KMS-11 (cell line): ENCODE data around the gene SMARCA4.

Experiments used
- H2AFZ ChIP-seq: fragments of 200-600 bp; sonication (generic); 2 replicates; pipeline ENCODE4 v1.6.1; 2016; ENCODE audit warnings: antibody characterized with exemption, mixed run types, low read depth
- H3K27ac ChIP-seq: fragments of 200-600 bp; sonication (generic); 2 replicates; pipeline ENCODE4 v1.6.1; 2016; ENCODE audit warnings: mild to moderate bottlenecking, mixed run types
- H3K27me3 ChIP-seq: fragments of 200-600 bp; sonication (generic); 2 replicates; pipeline ENCODE4 v1.6.1; 2017; ENCODE audit warnings: mild to moderate bottlenecking, low read depth, mixed run types, moderate library complexity; ENCODE audit not compliant: insufficient read depth
- H3K36me3 ChIP-seq: fragments of 200-600 bp; sonication (generic); 2 replicates; pipeline ENCODE4 v1.6.1; 2017; ENCODE audit warnings: mild to moderate bottlenecking, mixed run types; ENCODE audit not compliant: insufficient read depth
- H3K4me1 ChIP-seq: fragments of 200-600 bp; sonication (generic); 2 replicates; pipeline ENCODE4 v1.6.1; 2016; ENCODE audit warnings: mild to moderate bottlenecking, low read depth, mixed run types; ENCODE audit not compliant: poor library complexity, severe bottlenecking
- H3K4me2 ChIP-seq: fragments of 200-600 bp; sonication (generic); 2 replicates; pipeline ENCODE4 v1.7.0; 2016; ENCODE audit warnings: mild to moderate bottlenecking, mixed run types
- H3K4me3 ChIP-seq: fragments of 200-600 bp; sonication (generic); IDR thresholded peaks from 2 replicates; pipeline ENCODE4 v1.6.1; 2017; ENCODE audit warnings: low read depth, low read length, mixed read lengths; ENCODE audit not compliant: insufficient read depth
- H3K79me2 ChIP-seq: fragments of 200-600 bp; sonication (generic); 2 replicates; pipeline ENCODE4 v1.6.1; 2016; ENCODE audit warnings: low read depth, mixed run types; ENCODE audit not compliant: insufficient read depth
- H3K9ac ChIP-seq: fragments of 200-600 bp; sonication (generic); 2 replicates; pipeline ENCODE4 v1.6.1; 2016; ENCODE audit warnings: mild to moderate bottlenecking, mixed run types
- H4K20me1 ChIP-seq: fragments of 200-600 bp; sonication (generic); 2 replicates; pipeline ENCODE4 v1.6.1; 2016; ENCODE audit warnings: mild to moderate bottlenecking, mixed run types; ENCODE audit not compliant: insufficient read depth
- TF ChIP-seq, protein P1 (sequence below): fragments of 200-600 bp; sonication (generic); conservative IDR thresholded peaks from 2 replicates; pipeline ENCODE4 v1.6.1; 2017; ENCODE audit warnings: low read depth, mild to moderate bottlenecking, antibody characterized with exemption, low read length, moderate library complexity, mixed read lengths

SMARCA4 gene

DNA sequence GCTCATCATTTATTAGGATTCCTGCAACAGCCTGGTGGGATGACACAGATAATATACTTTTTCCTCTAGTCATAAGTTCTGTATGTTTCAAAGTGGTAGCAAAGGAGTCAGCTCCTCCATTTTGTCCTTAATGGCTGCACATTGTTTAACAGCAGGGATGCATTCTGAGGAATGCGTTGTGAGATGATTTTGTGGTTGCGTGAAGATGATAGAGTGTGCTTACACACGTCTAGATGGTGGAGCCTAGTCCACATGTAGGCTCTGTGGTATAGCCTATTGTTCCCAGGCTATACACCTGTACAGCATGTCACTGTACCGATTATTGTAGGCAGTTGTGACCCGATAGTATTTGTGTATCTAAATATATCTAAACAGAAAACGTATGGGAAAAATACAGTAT is 4.6 kb downstream of the SMARCA4 start:
- no peaks in the 10 kb centered on the region for H3K27me3 ChIP-seq
- no peak overlapping the region for H3K9ac ChIP-seq
- no peak overlapping the region for H3K27ac ChIP-seq
- H3K79me2 ChIP-seq = peaks cover 92% of the 10 kb centered on the region
- peaks cover 39% of the 10 kb centered on the region for H3K4me1 ChIP-seq
- H3K4me3 ChIP-seq = no peak overlapping the region
- H3K4me2 ChIP-seq = no peak overlapping the region
- TF ChIP-seq, protein P1, sequence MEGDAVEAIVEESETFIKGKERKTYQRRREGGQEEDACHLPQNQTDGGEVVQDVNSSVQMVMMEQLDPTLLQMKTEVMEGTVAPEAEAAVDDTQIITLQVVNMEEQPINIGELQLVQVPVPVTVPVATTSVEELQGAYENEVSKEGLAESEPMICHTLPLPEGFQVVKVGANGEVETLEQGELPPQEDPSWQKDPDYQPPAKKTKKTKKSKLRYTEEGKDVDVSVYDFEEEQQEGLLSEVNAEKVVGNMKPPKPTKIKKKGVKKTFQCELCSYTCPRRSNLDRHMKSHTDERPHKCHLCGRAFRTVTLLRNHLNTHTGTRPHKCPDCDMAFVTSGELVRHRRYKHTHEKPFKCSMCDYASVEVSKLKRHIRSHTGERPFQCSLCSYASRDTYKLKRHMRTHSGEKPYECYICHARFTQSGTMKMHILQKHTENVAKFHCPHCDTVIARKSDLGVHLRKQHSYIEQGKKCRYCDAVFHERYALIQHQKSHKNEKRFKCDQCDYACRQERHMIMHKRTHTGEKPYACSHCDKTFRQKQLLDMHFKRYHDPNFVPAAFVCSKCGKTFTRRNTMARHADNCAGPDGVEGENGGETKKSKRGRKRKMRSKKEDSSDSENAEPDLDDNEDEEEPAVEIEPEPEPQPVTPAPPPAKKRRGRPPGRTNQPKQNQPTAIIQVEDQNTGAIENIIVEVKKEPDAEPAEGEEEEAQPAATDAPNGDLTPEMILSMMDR = no peak
- peaks cover 23% of the 10 kb centered on the region for H4K20me1 ChIP-seq
- H3K36me3 ChIP-seq = no peaks in the 10 kb centered on the region
- no peak overlapping the region for H2AFZ ChIP-seq

DNA sequence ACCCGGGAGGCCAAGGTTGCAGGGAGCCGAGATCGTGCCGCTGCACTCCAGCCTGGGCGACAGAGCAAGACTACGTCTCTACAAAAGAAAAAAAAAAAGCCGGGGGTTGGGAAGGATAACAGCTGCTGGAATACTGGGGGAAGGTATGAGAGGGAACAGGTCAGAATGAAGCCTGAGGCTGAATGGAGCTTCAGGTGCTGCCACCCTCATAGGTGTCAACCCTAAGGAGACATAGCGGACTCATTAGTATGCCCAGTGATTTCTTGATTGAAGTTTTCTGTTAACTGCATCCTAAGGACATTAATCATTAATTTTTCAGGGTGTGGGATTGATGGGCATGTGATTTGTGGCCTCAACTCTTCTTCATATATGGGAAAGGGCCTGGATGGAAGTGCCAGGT is 6.0 kb downstream of the SMARCA4 start:
- no peak overlapping the region for H3K4me3 ChIP-seq
- no peak overlapping the region for H3K4me2 ChIP-seq
- H3K4me1 ChIP-seq = peaks cover 39% of the 10 kb centered on the region
- no peaks in the 10 kb centered on the region for H3K27me3 ChIP-seq
- no peak overlapping the region for H2AFZ ChIP-seq
- TF ChIP-seq, protein P1 = no peak
- H4K20me1 ChIP-seq = peaks cover 23% of the 10 kb centered on the region
- H3K36me3 ChIP-seq = no peaks in the 10 kb centered on the region
- peaks cover 100% of the 10 kb centered on the region for H3K79me2 ChIP-seq
- no peak overlapping the region for H3K27ac ChIP-seq
- H3K9ac ChIP-seq = no peak overlapping the region

DNA sequence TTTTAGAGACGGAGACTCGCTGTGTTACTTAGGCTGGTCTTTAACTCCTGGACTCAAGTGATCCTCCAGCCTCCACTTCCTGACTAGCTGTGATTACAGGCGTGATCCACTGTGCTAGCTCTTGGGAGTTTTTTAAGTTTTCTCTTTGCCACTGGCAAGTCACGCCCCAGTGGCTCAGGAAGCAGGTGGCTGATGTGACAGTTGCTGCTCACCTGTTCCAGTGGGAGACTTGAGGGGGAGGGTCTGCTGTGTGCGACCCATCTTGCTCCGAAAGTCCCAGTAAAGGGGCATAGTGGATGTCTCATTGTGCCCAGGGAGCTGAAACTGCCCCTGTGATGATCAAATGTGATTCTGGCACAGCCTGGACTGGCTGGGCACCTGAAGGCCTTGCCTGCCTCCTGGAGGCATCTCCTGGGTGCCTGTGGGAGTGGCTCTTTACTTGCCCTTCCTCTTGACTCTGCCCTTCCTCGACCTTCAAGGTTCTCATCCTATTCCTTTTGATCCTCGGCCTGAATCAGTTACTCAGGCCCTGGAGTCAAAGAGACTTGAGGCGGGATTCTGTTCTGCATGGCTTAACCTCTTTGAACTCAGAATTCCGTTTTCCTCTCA is 7.8 kb downstream of the SMARCA4 start:
- Histone ChIP-seq H4K20me1 (peaks cover 23% of the 10 kb centered on the region), H3K27ac (no peak overlapping the region), H3K9ac (no peak overlapping the region), H3K4me2 (no peak overlapping the region), H3K36me3 (no peaks in the 10 kb centered on the region), H3K27me3 (no peaks in the 10 kb centered on the region), H3K4me3 (no peak overlapping the region), H2AFZ (no peak overlapping the region), H3K4me1 (peaks cover 24% of the 10 kb centered on the region), H3K79me2 (peaks cover 100% of the 10 kb centered on the region)
- TF ChIP-seq, protein P1 = no peak

DNA sequence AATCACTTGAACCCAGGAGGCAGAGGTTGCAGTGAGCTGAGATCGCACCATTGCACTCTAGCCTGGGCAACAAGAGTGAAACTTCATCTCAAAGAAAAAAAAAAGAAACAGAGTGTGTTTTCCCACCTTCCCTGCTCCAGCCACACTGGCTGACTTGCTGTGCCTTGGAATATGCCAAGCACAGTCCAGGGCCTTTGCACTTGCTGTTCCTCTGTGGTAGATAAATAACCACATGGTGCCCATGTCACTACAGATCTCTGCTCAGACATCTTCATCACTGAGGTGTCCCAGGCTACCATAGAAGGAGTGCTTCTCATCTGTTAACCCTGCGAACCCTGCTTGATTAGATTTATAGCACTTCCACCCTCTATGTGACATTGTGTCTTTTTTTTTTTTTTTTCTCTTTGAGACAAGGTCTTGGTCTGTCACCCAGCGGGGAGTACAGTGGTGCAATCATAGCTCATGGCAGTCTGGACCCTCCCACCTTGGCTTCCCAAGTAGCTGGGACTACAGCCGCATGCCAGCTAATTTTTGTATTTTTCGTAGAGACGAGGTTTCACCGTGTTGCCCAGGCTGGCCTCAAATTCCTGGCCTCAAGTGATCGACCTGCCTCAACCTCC is 10.4 kb downstream of the SMARCA4 start:
- peaks cover 97% of the 10 kb centered on the region for H3K79me2 ChIP-seq
- H3K27me3 ChIP-seq = no peaks in the 10 kb centered on the region
- no peak overlapping the region for H2AFZ ChIP-seq
- no peak overlapping the region for H3K4me2 ChIP-seq
- peaks cover 10% of the 10 kb centered on the region for H3K4me1 ChIP-seq
- H3K27ac ChIP-seq = no peak overlapping the region
- TF ChIP-seq, protein P1 = no peak
- peaks cover 14% of the 10 kb centered on the region; the same call in 1 of the 2 replicates for H4K20me1 ChIP-seq
- no peak overlapping the region for H3K9ac ChIP-seq
- no peaks in the 10 kb centered on the region for H3K36me3 ChIP-seq
- no peak overlapping the region for H3K4me3 ChIP-seq
